Fibroblast of skin of left quadriceps (primary cell): ENCODE results near the gene LRRC51.

Experiments used
- DNase-seq, 2 experiments: peaks; one replicate each; pipeline ENCODE4 v3.0.0-alpha.2; 2013; ENCODE audit warnings: low read depth in 2 of 2

The LRRC51 gene

GRCh38 chr11:72070491-72070890, 10.2 kb upstream of the LRRC51 start:
- no peak for DNase-seq

GRCh38 chr11:72072348-72072747, 8.3 kb upstream of the LRRC51 start:
- DNase-seq: peak in 1 of 2 experiments; percentile 47

- no peak for DNase-seq
Measured at GRCh38 chr11:72075109-72075508, 5.5 kb upstream of the LRRC51 start.

GRCh38 chr11:72075756-72076155, 4.9 kb upstream of the LRRC51 start:
- no peak for DNase-seq

GRCh38 chr11:72078477-72078876, 2.2 kb upstream of the LRRC51 start:
- no peak for DNase-seq

- no peak for DNase-seq
Measured at GRCh38 chr11:72079819-72080325, 778 bp upstream of the LRRC51 start.

- DNase-seq: no peak
Measured at GRCh38 chr11:72081184-72081644, 564 bp downstream of the LRRC51 start.

GRCh38 chr11:72081821-72082453, 1.3 kb downstream of the LRRC51 start:
- DNase-seq: no peak

- DNase-seq: no peak
Measured at GRCh38 chr11:72083414-72083813, 2.8 kb downstream of the LRRC51 start.

- no peak for DNase-seq
Measured at GRCh38 chr11:72084076-72084475, 3.4 kb downstream of the LRRC51 start.

GRCh38 chr11:72084965-72085364, 4.3 kb downstream of the LRRC51 start:
- no peak for DNase-seq

- DNase-seq: no peak
Measured at GRCh38 chr11:72085621-72086351, 5.1 kb downstream of the LRRC51 start.

GRCh38 chr11:72088076-72088808, 7.6 kb downstream of the LRRC51 start:
- DNase-seq: no peak

- no peak for DNase-seq
Measured at GRCh38 chr11:72091292-72091691, 10.6 kb downstream of the LRRC51 start.

- DNase-seq: no peak
Measured at GRCh38 chr11:72098741-72099140, 18.1 kb downstream of the LRRC51 start.

GRCh38 chr11:72100009-72100408, 19.4 kb downstream of the LRRC51 start:
- no peak for DNase-seq

GRCh38 chr11:72100462-72100861, 19.8 kb downstream of the LRRC51 start:
- no peak for DNase-seq

GRCh38 chr11:72102162-72102561, 21.5 kb downstream of the LRRC51 start:
- no peak for DNase-seq

- no peak for DNase-seq
Measured at GRCh38 chr11:72102631-72102945, 21.9 kb downstream of the LRRC51 start.

GRCh38 chr11:72102946-72103753, 22.5 kb downstream of the LRRC51 start, which contains the start of gene LAMTOR1:
TSS of gene LAMTOR1 (minus strand) at chr11:72103297. CDS start at chr11:72103224, 73 bp downstream.
- DNase-seq: peak; percentile 98

- no peak for DNase-seq
Measured at GRCh38 chr11:72103754-72104167, 23.1 kb downstream of the LRRC51 start.

- DNase-seq: no peak
Measured at GRCh38 chr11:72105888-72106287, 25.2 kb downstream of the LRRC51 start, which contains the start of gene TOMT. TSS of gene TOMT (plus strand) at chr11:72105924. CDS start at chr11:72105952, 28 bp downstream.
